MV-4-11 (cell line): ENCODE data around the gene PERCC1.
A peak's percentile ranks its signal among the peaks of the same experiment; 100 is the strongest.

ENCODE experiments used
- DNase-seq: peaks from one replicate; lab custom pipeline; 2025; lab: John Stamatoyannopoulos, UW

Gene PERCC1

GRCh38 chr16:1430759-1431496, at the start of gene PERCC1:
PERCC1 (plus strand) TSS chr16:1431078; CDS start chr16:1432594, 1,516 bp downstream.
- no peak for DNase-seq

DNA sequence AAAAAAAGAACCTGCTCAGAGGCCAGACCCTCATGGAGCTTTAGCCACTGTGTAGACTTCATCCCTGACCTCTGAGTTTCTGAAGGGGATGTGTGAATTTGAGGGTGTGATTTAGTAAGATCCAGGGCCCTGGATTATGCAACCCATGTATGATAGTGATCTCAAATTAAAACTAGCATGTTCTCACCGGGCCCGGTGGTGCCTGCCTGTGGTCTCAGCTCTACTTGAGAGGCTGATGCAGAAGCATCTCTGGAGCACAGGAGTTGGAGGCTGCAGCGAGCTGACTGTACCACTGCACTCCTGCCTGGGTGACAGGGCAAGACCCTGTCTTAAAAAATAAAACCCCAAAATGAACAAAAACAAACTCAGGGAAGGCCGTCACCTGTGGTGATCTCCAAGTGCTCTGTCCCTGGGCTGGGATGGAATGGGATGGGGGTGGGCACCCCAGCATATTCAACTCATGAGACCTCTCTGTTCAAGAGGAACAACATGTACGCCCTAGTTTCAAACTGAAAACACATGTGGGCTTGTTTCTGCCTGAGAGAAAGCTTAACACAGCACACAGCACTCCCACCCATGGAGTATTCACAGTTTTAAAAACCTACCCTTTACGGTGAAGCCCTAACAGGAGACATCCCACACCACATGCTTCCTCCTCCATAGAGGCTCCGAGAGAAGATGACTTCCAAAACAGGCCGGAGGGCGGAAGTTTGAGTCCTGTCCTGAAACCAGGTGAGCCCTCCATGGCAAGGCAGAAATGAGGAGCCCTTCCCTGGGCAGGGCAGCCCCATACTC, 49.1 kb upstream of the PERCC1 start:
- no peak for DNase-seq

GRCh38 chr16:1383556-1383955, 47.3 kb upstream of the PERCC1 start:
- no peak for DNase-seq

DNA sequence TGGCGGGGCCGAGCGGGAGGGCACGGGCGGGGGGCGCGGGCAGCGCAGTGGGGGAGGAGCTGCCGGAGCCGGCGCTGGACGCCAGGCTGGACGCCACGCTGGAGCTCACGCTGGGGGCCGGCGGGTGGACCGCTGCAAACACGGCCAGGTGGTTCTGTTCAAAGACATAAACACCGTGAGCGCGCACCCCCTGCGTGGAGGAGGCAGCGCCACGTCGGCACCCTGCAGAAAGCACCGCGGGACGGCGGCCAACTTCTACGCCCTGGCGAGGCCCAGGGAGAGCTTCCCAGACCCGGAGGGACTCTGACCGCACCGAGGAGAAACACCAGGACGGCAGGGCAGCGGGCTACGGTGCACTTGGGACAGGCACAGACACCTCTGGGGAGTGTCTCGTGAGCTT, 45.6 kb upstream of the PERCC1 start:
- DNase-seq: no peak

DNA sequence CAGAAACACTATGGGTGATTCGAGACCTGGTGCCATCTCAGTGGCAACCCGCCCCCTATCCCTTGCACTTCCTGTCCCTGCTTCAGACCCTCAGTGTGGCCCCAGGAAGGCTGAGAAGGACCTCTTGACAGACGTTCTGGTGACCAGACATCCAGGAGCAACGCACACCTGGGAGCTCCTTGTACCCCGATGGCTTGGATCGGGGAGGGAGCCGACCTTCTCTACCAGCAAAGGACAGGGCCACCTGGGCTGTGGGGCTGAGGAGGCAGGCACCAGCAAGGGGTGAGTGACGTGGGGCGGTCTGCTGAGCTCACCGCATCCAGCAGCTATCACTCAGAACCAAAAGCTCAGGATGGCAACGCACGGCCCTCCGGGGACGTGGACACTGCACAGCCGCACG, 43.5 kb upstream of the PERCC1 start:
- DNase-seq: no peak

DNA sequence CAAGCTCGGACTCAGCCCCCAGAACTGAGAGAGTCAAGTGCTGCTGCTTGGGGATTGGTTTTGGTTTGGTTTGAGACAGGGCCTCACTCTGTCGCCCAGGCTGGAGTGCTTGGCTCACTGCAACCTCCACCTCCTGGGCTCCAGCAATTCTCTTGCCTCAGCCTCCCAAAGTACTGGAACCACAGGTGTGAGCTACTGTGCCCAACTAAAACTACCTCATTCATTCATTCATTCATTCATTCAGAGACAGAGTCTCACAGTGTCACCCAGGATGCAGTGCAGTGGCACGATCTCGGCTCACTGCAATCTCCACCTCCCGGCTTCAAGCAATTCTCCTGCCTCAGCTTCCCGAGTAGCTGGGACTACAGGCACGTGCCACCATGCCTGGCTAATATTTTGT, 41.1 kb upstream of the PERCC1 start:
- no peak for DNase-seq

DNA sequence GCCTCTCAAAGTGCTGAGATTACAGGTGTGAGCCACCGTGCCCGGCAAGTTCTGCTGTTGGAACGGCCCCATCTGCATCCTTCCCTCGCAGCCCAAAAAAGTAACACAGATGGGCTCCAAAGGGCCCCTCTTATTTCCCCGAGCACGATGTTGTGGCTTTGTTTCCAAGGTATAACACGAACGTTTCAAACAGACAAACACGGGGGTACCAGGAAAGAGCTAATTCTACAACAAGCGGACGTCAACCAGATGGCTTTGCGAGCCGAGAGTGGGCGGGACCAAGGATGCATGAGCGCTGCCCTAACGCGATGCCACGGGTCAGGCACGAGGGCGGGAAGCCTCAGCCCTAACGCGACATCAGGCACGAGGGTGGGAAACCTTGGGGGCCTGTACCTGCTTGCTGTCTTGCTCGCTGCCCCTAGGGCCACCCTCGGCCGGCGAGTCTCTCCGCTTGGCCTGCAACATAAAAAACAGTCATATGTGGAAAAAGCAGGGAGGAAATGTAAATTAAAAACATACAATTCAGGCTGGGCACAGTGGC, 40.6 kb upstream of the PERCC1 start:
- no peak for DNase-seq

DNA sequence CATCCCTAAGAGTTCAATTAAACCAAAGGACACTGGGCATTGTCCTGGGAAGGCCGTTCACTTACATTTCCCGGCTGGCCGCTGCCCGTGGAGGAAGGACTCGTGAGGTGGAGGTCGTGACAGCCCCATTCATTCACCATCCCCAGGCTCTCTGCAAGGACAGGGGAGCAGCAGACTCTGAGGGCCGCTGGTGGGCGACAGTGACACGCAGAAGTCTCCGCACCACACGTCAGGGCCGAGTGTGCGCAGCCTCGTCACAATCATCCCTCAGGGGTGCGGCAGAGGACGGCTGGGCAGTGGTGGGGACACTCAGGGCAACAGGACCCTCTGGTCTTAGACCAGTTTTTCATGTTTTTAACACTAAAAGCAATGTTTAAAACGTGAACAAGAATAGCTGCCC, 38.1 kb upstream of the PERCC1 start:
- DNase-seq: no peak

- no peak for DNase-seq
Measured at GRCh38 chr16:1393613-1394176, 37.2 kb upstream of the PERCC1 start.

- no peak for DNase-seq
Measured at GRCh38 chr16:1394367-1394951, 36.4 kb upstream of the PERCC1 start.

- no peak for DNase-seq
Measured at GRCh38 chr16:1395444-1396031, 35.3 kb upstream of the PERCC1 start.

DNA sequence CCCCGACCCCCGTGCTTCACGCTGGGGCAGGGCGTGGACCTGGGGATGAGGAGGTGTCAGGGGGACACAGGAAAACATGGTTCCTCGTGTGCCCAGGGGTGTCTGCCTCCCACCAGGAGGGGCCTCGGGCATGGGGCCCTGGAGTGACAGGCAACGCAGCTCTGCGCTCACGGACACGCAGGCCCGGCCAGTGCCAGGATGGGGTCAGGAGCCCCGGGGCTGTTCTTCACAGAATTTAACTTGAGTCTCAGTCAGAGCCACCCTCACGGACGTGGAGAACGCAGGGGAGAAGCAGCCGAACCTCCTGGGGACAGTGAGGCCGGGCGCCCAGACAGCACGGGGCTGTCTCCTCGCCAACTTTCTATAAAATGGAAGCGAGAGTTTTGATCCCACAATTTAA, 33.1 kb upstream of the PERCC1 start:
- DNase-seq: no peak

GRCh38 chr16:1398351-1398750, 32.5 kb upstream of the PERCC1 start:
- DNase-seq: no peak

GRCh38 chr16:1398826-1399581, 31.9 kb upstream of the PERCC1 start:
- DNase-seq: no peak

DNA sequence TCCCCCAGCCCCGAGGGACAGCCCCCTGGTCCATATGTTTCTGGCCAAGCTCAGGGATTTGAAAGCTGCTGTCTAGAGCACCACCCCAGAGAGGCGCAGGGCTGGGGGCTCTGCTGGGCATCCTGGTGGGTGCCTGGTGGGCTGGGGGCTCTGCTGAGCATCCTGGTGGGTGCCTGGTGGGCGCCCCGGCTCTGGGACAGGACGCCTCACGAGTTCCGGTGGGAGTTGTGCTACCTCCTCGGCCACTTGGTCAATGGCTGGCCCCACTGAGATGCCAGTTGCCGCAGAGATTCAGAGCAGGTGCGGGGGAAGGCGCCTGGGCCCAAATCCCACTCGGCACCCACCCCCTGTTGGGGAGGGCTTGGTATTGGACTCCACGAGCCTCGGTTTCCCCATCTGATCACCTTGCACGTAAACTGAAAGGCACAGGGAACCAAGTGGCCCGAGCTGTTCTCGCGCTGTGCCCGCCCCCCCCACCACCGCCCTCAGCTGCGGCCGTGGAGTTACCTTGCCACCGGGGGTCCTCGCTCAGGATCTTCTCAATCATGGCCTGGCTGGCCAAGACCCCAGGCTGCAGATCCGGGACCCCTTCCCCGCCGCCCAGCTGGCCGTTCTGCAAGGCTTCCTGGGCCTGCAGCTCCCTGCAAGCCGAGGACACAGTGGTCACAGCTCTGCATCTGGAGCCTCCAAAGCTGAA, 29.7 kb upstream of the PERCC1 start:
- DNase-seq: no peak

GRCh38 chr16:1401758-1402154, 29.1 kb upstream of the PERCC1 start:
- DNase-seq: no peak

DNA sequence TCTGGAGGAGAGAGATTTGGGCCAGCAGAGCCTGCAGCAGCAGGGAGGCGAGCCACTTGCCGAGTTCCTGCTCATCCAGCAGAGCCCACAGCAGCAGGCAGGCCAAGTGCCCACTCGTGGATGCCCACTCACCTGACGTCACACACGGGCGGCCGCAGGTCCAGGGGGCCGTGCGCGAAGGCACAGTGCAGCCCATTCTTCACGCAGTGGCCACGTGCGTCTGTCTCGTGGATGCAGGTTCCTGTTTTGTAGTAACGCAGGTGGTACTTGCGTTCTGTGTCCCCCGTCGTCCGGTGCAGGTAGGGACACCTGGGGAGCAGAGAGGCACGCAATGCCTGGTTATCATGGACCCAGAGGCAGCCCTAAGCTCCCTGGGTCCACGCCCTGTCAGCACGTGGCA, 27.8 kb upstream of the PERCC1 start:
- DNase-seq: no peak

DNA sequence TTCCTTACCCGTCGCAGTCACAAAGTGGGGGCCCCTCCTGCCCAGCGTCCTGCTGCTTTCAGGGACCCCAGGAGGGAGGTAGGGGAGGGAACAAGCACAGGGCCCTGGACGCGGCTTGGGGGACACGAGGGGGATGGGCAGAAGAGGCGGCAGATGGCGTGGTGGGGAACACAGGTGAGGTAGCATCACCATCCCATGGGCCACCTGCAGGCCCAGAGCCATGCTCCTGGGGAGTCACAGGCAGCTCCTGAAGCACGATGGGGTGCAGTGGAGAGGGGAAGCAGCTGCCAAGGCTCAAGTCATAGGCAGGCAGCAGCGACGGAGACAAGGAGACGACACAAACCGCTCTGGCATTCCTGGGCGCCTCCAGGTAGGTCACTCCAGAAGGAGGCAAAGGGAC, 27.1 kb upstream of the PERCC1 start:
- no peak for DNase-seq

- no peak for DNase-seq
Measured at GRCh38 chr16:1407753-1408152, 23.1 kb upstream of the PERCC1 start.

GRCh38 chr16:1408171-1408837, 22.6 kb upstream of the PERCC1 start:
- peak; percentile 76 for DNase-seq
